HG03439 (cell line): ENCODE data around the gene CPNE2.
A peak's percentile ranks its signal among the peaks of the same experiment; 100 is the strongest.
"Not testable (repeated sequence)": the region's sequence is repeated elsewhere in the genome, so short reads cannot be mapped to it uniquely, and the experiment has no call there.

Experiments
- ATAC-seq: cut with Tn5 transposase; IDR thresholded peaks from one replicate; pipeline ENCODE4 v1.9.1; 2021; ENCODE audit warnings: mild to moderate bottlenecking, moderate library complexity; ENCODE audit not compliant: unreplicated experiment

Gene CPNE2

GRCh38 chr16:57069053-57069452 is 23.3 kb upstream of the CPNE2 start:
- ATAC-seq: no peak

- no peak for ATAC-seq
These were observed 22.6 kb upstream of the CPNE2 start for GRCh38 chr16:57069635-57070370.

GRCh38 chr16:57070424-57070823 is 22.0 kb upstream of the CPNE2 start:
- ATAC-seq: no peak

- ATAC-seq: not testable (repeated sequence)
These were observed 21.2 kb upstream of the CPNE2 start for GRCh38 chr16:57071081-57071732.

GRCh38 chr16:57071831-57072582 is 20.4 kb upstream of the CPNE2 start:
- ATAC-seq: no peak

GRCh38 chr16:57072616-57073275 is 19.6 kb upstream of the CPNE2 start:
- no peak for ATAC-seq

- ATAC-seq: no peak
These were observed 14.7 kb upstream of the CPNE2 start for GRCh38 chr16:57077714-57078113.

GRCh38 chr16:57081744-57082143 is 10.6 kb upstream of the CPNE2 start:
- no peak for ATAC-seq

GRCh38 chr16:57082664-57083063 is 9.7 kb upstream of the CPNE2 start:
- no peak for ATAC-seq

GRCh38 chr16:57083485-57084126 is 8.8 kb upstream of the CPNE2 start:
- no peak for ATAC-seq

- peak; percentile 71 for ATAC-seq
These were observed 8.1 kb upstream of the CPNE2 start for GRCh38 chr16:57084257-57084770.

- no peak for ATAC-seq
These were observed 7.4 kb upstream of the CPNE2 start for GRCh38 chr16:57084996-57085395.

- ATAC-seq: no peak
These were observed 5.4 kb upstream of the CPNE2 start for GRCh38 chr16:57087003-57087402.

GRCh38 chr16:57089406-57089805 is 3.0 kb upstream of the CPNE2 start:
- ATAC-seq: no peak

- no peak for ATAC-seq
These were observed 996 bp upstream of the CPNE2 start for GRCh38 chr16:57091200-57091974.

GRCh38 chr16:57092786-57093411 is 516 bp downstream of the CPNE2 start:
- peak; percentile 51 for ATAC-seq

- no peak for ATAC-seq
These were observed 1.5 kb downstream of the CPNE2 start for GRCh38 chr16:57093666-57094564.

- ATAC-seq: no peak
These were observed 2.5 kb downstream of the CPNE2 start for GRCh38 chr16:57094911-57095310.
